H9 (cell line): ENCODE results near the gene SPINK1. TPM values are rescaled to one million over a fixed set of nuclear protein-coding genes. Genes with fewer than 3 reads are reported as not detected.

Source experiments
- DNase-seq: peaks from one replicate; pipeline ENCODE4 v3.0.0-alpha.2; 2017
- H2AFZ ChIP-seq: one replicate; pipeline ENCODE4 v1.6.1; 2013; ENCODE audit warnings: mild to moderate bottlenecking, low read length, control low read depth, moderate library complexity
- H2AK5ac ChIP-seq: 2 replicates; pipeline ENCODE4 v1.6.1; 2013; ENCODE audit warnings: low read length, control low read depth, mixed read lengths; ENCODE audit not compliant: insufficient read length
- H2BK120ac ChIP-seq: one replicate; pipeline ENCODE4 v1.6.1; 2013; ENCODE audit warnings: low read depth, mild to moderate bottlenecking, low read length, control low read depth, inconsistent platforms; ENCODE audit not compliant: poor library complexity, severe bottlenecking
- H2BK12ac ChIP-seq: 2 replicates; pipeline ENCODE4 v1.6.1; 2013; ENCODE audit warnings: low read length, control low read depth, mixed read lengths, low read depth; ENCODE audit not compliant: insufficient read length
- H2BK15ac ChIP-seq: 2 replicates; pipeline ENCODE4 v1.6.1; 2013; ENCODE audit warnings: low read depth, low read length, control low read depth
- H2BK20ac ChIP-seq: one replicate; pipeline ENCODE4 v1.6.1; 2013; ENCODE audit warnings: low read depth, mild to moderate bottlenecking, low read length, control low read depth, inconsistent platforms; ENCODE audit not compliant: poor library complexity, severe bottlenecking
- H2BK5ac ChIP-seq: 2 replicates; pipeline ENCODE4 v1.6.1; 2013; ENCODE audit warnings: low read length, control low read depth, mixed read lengths; ENCODE audit not compliant: insufficient read length
- H3K14ac ChIP-seq: 2 replicates; pipeline ENCODE4 v1.6.1; 2013; ENCODE audit warnings: low read length, control low read depth; ENCODE audit not compliant: insufficient read depth
- H3K18ac ChIP-seq: 2 replicates; pipeline ENCODE4 v1.6.1; 2013; ENCODE audit warnings: low read depth, mild to moderate bottlenecking, mixed read lengths, low read length, control low read depth; ENCODE audit not compliant: insufficient read length
- H3K23ac ChIP-seq: 2 replicates; pipeline ENCODE4 v1.6.1; 2013; ENCODE audit warnings: low read length, control low read depth, mixed read lengths, low read depth; ENCODE audit not compliant: insufficient read length
- H3K23me2 ChIP-seq: 2 replicates; pipeline ENCODE4 v1.6.1; 2013; ENCODE audit warnings: low read depth, mild to moderate bottlenecking, mixed read lengths, low read length, control low read depth; ENCODE audit not compliant: insufficient read length, poor library complexity, severe bottlenecking
- H3K27ac ChIP-seq: 2 replicates; pipeline ENCODE4 v1.5.1; 2013; ENCODE audit warnings: low read length, control low read depth, mixed read lengths, low read depth; ENCODE audit not compliant: insufficient read length
- H3K27me3 ChIP-seq: 2 replicates; pipeline ENCODE4 v1.6.1; 2013; ENCODE audit warnings: low read length, control low read depth, inconsistent platforms; ENCODE audit not compliant: insufficient read depth
- H3K4ac ChIP-seq: 2 replicates; pipeline ENCODE4 v1.6.1; 2013; ENCODE audit warnings: low read depth, mild to moderate bottlenecking, control low read depth, inconsistent platforms, low read length, moderate library complexity
- H3K4me1 ChIP-seq: 2 replicates; pipeline ENCODE4 v1.6.1; 2013; ENCODE audit warnings: low read length, control low read depth, inconsistent platforms; ENCODE audit not compliant: insufficient read depth
- H3K4me2 ChIP-seq: 2 replicates; pipeline ENCODE4 v1.6.1; 2013; ENCODE audit warnings: low read length, control low read depth, mixed read lengths; ENCODE audit not compliant: insufficient read length, insufficient read depth
- H3K56ac ChIP-seq: 2 replicates; pipeline ENCODE4 v1.6.1; 2013; ENCODE audit warnings: low read depth, mild to moderate bottlenecking, mixed read lengths, low read length, control low read depth; ENCODE audit not compliant: insufficient read length
- H3K79me1 ChIP-seq: 2 replicates; pipeline ENCODE4 v1.6.1; 2013; ENCODE audit warnings: low read depth, mild to moderate bottlenecking, moderate library complexity, low read length, control low read depth, inconsistent platforms; ENCODE audit not compliant: insufficient read depth, poor library complexity, severe bottlenecking
- H3K79me2 ChIP-seq: 2 replicates; pipeline ENCODE4 v1.6.1; 2013; ENCODE audit warnings: low read length, control low read depth, inconsistent platforms; ENCODE audit not compliant: insufficient read depth
- H3K9ac ChIP-seq: 2 replicates; pipeline ENCODE4 v1.6.1; 2013; ENCODE audit warnings: low read length, control low read depth, mixed read lengths; ENCODE audit not compliant: insufficient read length; ENCODE audit errors: extremely low read depth
- H3K9me3 ChIP-seq: one replicate; pipeline ENCODE4 v1.6.1; 2013; ENCODE audit warnings: low read depth, low read length, inconsistent platforms; ENCODE audit not compliant: control insufficient read depth
- H3T11ph ChIP-seq: one replicate; pipeline ENCODE4 v1.6.1; 2013; ENCODE audit warnings: mild to moderate bottlenecking, low read length, control low read depth, inconsistent platforms
- H4K20me1 ChIP-seq: one replicate; pipeline ENCODE4 v1.6.1; 2013; ENCODE audit not compliant: control insufficient read depth, insufficient read length, insufficient read depth
- H4K5ac ChIP-seq: 2 replicates; pipeline ENCODE4 v1.6.1; 2013; ENCODE audit warnings: low read depth, mild to moderate bottlenecking, mixed read lengths, low read length, control low read depth; ENCODE audit not compliant: insufficient read length
- H4K8ac ChIP-seq: replicated peaks from 2 replicates; pipeline ENCODE4 v1.6.1; 2013; ENCODE audit warnings: low read length, control low read depth, mixed read lengths, low read depth; ENCODE audit not compliant: insufficient read length
- H4K91ac ChIP-seq: 2 replicates; pipeline ENCODE4 v1.6.1; 2013; ENCODE audit warnings: low read depth, mild to moderate bottlenecking, moderate library complexity, mixed read lengths, low read length, control low read depth; ENCODE audit not compliant: insufficient read length
- H3K27ac Mint-ChIP-seq, 3 experiments: 2 replicates in 2 of 3; 3 replicates in 1 of 3; pipeline ENCODE4 v1.8.0; 2020 to 2021; ENCODE audit warnings: mixed read lengths in 3 of 3, mild to moderate bottlenecking in 1 of 3, moderate library complexity in 1 of 3
- H3K27me3 Mint-ChIP-seq: 2 replicates; pipeline ENCODE4 v1.8.0; 2021; ENCODE audit warnings: low read depth, mild to moderate bottlenecking, moderate library complexity, mixed read lengths
- H3K36me3 Mint-ChIP-seq, 3 experiments: 2 replicates in 2 of 3; 3 replicates in 1 of 3; pipeline ENCODE4 v1.8.0; 2020 to 2021; ENCODE audit warnings: low read depth in 3 of 3, mixed read lengths in 3 of 3; ENCODE audit not compliant: insufficient read depth in 1 of 3
- H3K4me1 Mint-ChIP-seq, 2 experiments: 2 replicates each; pipeline ENCODE4 v1.8.0; 2020; ENCODE audit warnings: mixed read lengths in 2 of 2
- H3K4me3 Mint-ChIP-seq, 2 experiments: 2 replicates in 1 of 2; 3 replicates in 1 of 2; pipeline ENCODE4 v1.8.0; 2020 to 2021; ENCODE audit warnings: mild to moderate bottlenecking in 2 of 2, mixed read lengths in 2 of 2, moderate library complexity in 1 of 2
- H3K9me3 Mint-ChIP-seq, 2 experiments: 2 replicates in 1 of 2; 3 replicates in 1 of 2; pipeline ENCODE4 v1.8.0; 2020; ENCODE audit warnings: mild to moderate bottlenecking in 2 of 2, mixed read lengths in 2 of 2, moderate library complexity in 1 of 2
- total RNA-seq: library from RNA; stranded (reverse); gene quantifications from 2 replicates; pipeline ENCODE4 v1.2.1, GENCODE V29; 2021
- TF ChIP-seq, protein P1 (sequence below): fragments of 200-600 bp; sonication (generic); conservative IDR thresholded peaks from 3 replicates; pipeline ENCODE4 v1.8.0; 2021; ENCODE audit warnings: antibody characterized with exemption, mild to moderate bottlenecking

The SPINK1 gene
- total RNA-seq, 1 experiment from 2014 or later = 3.1 TPM

DNA sequence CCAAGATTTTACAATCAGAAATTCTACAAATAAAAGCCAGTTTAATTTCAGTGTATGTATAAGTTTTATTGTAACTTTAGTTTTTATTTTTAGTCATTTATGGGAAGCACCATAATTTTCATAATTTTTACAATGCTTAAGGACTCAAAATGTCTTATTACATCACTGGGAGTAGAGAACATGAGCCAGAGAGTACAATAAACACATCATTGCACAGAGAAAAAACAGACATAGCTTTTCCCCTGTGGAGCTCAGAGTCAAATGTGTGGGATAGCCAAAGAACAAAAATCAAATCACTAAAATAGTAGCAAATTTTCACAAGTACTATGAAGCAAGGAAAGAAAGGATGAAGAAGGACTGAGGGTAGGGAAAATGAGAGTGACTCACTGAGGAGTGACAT lies 43.4 kb downstream of the SPINK1 start:
- Histone ChIP-seq H2AFZ (no peak overlapping the region), H3K27ac (no peak overlapping the region), H2BK5ac (no peak overlapping the region), H3K18ac (no peak overlapping the region), H4K5ac (no peak overlapping the region), H4K91ac (no peak overlapping the region), H3K9me3 (no peaks in the 10 kb centered on the region), H4K20me1 (no peaks in the 10 kb centered on the region), H2BK120ac (no peak overlapping the region), H2AK5ac (no peak overlapping the region), H3K79me1 (no peaks in the 10 kb centered on the region), H3K4ac (no peak overlapping the region), H4K8ac (no peak overlapping the region), H2BK20ac (no peak overlapping the region), H3K9ac (no peak overlapping the region), H3K56ac (no peak overlapping the region), H3K79me2 (no peaks in the 10 kb centered on the region), H3K27me3 (no peaks in the 10 kb centered on the region), H2BK15ac (no peak overlapping the region), H2BK12ac (no peak overlapping the region), H3K4me2 (no peak overlapping the region), H3K23me2 (no peaks in the 10 kb centered on the region), H3K4me1 (no peaks in the 10 kb centered on the region), H3T11ph (no peak overlapping the region), H3K14ac (no peak overlapping the region), H3K23ac (no peak overlapping the region)
- TF ChIP-seq, protein P1, sequence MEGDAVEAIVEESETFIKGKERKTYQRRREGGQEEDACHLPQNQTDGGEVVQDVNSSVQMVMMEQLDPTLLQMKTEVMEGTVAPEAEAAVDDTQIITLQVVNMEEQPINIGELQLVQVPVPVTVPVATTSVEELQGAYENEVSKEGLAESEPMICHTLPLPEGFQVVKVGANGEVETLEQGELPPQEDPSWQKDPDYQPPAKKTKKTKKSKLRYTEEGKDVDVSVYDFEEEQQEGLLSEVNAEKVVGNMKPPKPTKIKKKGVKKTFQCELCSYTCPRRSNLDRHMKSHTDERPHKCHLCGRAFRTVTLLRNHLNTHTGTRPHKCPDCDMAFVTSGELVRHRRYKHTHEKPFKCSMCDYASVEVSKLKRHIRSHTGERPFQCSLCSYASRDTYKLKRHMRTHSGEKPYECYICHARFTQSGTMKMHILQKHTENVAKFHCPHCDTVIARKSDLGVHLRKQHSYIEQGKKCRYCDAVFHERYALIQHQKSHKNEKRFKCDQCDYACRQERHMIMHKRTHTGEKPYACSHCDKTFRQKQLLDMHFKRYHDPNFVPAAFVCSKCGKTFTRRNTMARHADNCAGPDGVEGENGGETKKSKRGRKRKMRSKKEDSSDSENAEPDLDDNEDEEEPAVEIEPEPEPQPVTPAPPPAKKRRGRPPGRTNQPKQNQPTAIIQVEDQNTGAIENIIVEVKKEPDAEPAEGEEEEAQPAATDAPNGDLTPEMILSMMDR = no peak
- no peak overlapping the region for H3K4me3 Mint-ChIP-seq
- no peaks in the 10 kb centered on the region; the same call in 1 of the 2 replicates for H3K27me3 Mint-ChIP-seq
- H3K27ac Mint-ChIP-seq = no peak overlapping the region
- no peaks in the 10 kb centered on the region for H3K36me3 Mint-ChIP-seq
- DNase-seq = no peak
- H3K4me1 Mint-ChIP-seq = peaks cover 4 to 5% of the 10 kb centered on the region in 2 experiments; a peak in 3 of 4 replicates
- no peaks in the 10 kb centered on the region for H3K9me3 Mint-ChIP-seq
